ENCODE measurements around the gene NOTO. TPM values are rescaled to one million over a fixed set of nuclear protein-coding genes. Genes with fewer than 3 reads are reported as not detected.

Gene NOTO
- total and polyA plus RNA-seq, 2 of the 8 experiments (the other 6 are each of a cell fraction or from before 2014, with no cell fraction given) = 0.33 to 0.54 TPM

DNA sequence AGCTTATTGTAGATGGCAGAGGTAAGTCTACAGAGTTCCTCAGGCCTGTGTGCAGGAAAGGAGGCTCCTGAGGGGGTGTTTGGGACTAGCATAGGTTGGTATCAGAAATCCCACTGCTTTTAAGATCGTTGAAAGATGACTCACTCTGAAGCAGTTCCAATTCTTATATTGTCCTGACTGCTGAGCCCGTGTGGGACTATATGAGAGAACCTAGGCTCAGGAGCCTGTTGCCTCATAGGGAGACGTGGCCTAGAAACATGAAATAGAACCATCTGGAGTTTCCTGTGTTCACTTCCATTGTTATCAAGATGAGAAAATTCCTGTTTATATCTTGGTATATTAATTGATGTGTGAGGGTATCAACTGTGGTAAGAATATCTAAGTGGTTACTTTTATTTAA is 37.4 kb downstream of the NOTO start:
- Histone ChIP-seq H3K14ac (ENCODE audit: insufficient read length) (no peak overlapping the region), H2AK5ac (ENCODE audit: low read depth, low read length) (no peak overlapping the region), H3K23me2 (ENCODE audit: low read depth, low read length) (peaks cover 9% of the 10 kb centered on the region), H3K23ac (ENCODE audit: insufficient read length) (no peak overlapping the region), H3K9ac (replicated peaks in 1 of 4; ENCODE audit: extremely low read depth in 1 of 4, low read depth in 3 of 4, low read length in 3 of 4) (no peak overlapping the region), H3K79me1 (ENCODE audit: low read depth, low read length) (peaks cover 8% of the 10 kb centered on the region), H3K4me3 (ENCODE audit: extremely low read depth in 1 of 4, insufficient read depth in 2 of 4, low read depth in 3 of 4, low read length in 4 of 4) (no peak overlapping the region), H2BK120ac (replicated peaks; ENCODE audit: low read depth, low read length) (no peak overlapping the region), H3K4ac (replicated peaks; ENCODE audit: insufficient read length, low read depth, low read length) (no peak overlapping the region), H3K56ac (replicated peaks; ENCODE audit: insufficient read length, low read depth, low read length) (no peak overlapping the region), H4K5ac (ENCODE audit: insufficient read length, low read depth, low read length) (no peak overlapping the region), H3K27me3 (replicated peaks in 1 of 4; ENCODE audit: control insufficient read depth in 3 of 4, extremely low read depth in 1 of 4, insufficient read depth in 3 of 4, low read length in 3 of 4) (no peaks in the 10 kb centered on the region), H3K9me3 (ENCODE audit: insufficient read depth in 2 of 2, low read depth in 1 of 2, low read length in 1 of 2) (no peaks in the 10 kb centered on the region), H2AFZ (ENCODE audit: low read length) (no peak overlapping the region), H2BK12ac (ENCODE audit: low read depth, low read length) (no peak overlapping the region), H3K4me1 (replicated peaks in 1 of 4; ENCODE audit: control insufficient read depth in 3 of 4, insufficient read depth in 4 of 4, low read length in 3 of 4) (peaks cover 5 to 18% (median 12%) of the 10 kb centered on the region in 4 experiments; a peak in 5 of 7 replicates), H4K91ac (replicated peaks; ENCODE audit: insufficient read length, low read length) (no peak overlapping the region), H4K20me1 (replicated peaks in 1 of 2; ENCODE audit: control insufficient read depth in 1 of 2, insufficient read depth in 2 of 2, low read length in 2 of 2) (peaks cover 9 to 34% of the 10 kb centered on the region in 2 experiments), H2BK5ac (ENCODE audit: low read depth, low read length) (no peak overlapping the region), H4K8ac (ENCODE audit: extremely low read depth, insufficient read depth, low read length) (no peak overlapping the region; the same call in 1 of the 2 replicates), H3K4me2 (ENCODE audit: insufficient read depth in 1 of 2, low read depth in 2 of 2, low read length in 2 of 2) (no peak overlapping the region), H3K36me3 (ENCODE audit: control insufficient read depth in 2 of 4, insufficient read depth in 4 of 4, low read length in 3 of 4) (peaks cover 17 to 60% (median 41%) of the 10 kb centered on the region in 4 experiments), H3K18ac (ENCODE audit: extremely low read depth, low read length) (no peak overlapping the region), H3K79me2 (ENCODE audit: control insufficient read depth in 1 of 2, insufficient read depth in 2 of 2, low read length in 2 of 2) (peaks cover 46 to 80% of the 10 kb centered on the region in 2 experiments), H2BK20ac (ENCODE audit: low read length) (no peak overlapping the region), H2BK15ac (ENCODE audit: low read length) (no peak overlapping the region), H3K27ac (ENCODE audit: low read depth, low read length) (no peak overlapping the region)
- ChIA-PET POLR2A (ENCODE audit: partially characterized antibody) (interaction anchor here (1.0 to 7.5 kb wide), 6 partner anchors 8 to 29 kb away, joined by 3 to 105 read pairs (median 9); no protein-coding TSS in a partner anchor), CTCF (ENCODE audit: partially characterized antibody) (interaction anchor here (10.2 kb wide), 1 partner anchor 18 kb away, joined by 51 read pairs; no protein-coding TSS in a partner anchor)
- DNase-seq (ENCODE audit: low read depth in 1 of 2, low spot score in 2 of 2) = no peak
- no peak for FAIRE-seq
- no peak for TF ChIP-seq POLR2AphosphoS5 (IDR thresholded peaks at IDR 0.05; ENCODE audit: low read depth, low read length)
- TF ChIP-seq MAFK (IDR thresholded peaks at IDR 0.05; ENCODE audit: low read depth, low read length) = no peak
- 88% methylated on average over 3 of the region's 3 CpGs; no CpG with 5 or more reads in 1 of the 2 experiments for WGBS, 2 experiments (ENCODE audit: extremely low coverage in 1 of 2, insufficient coverage in 1 of 2, insufficient read length in 1 of 2, insufficient replicate concordance in 2 of 2, low coverage in 1 of 2, low lambda C conversion rate in 2 of 2, missing lambda C conversion rate in 1 of 2)

Data from H1 (cell line).